WTC11 (cell line): ENCODE results near the gene ZFHX3. TPM values are rescaled to one million over a fixed set of nuclear protein-coding genes. Genes with fewer than 3 reads are reported as not detected.

Source experiments
- ATAC-seq: fragments of 200-7000 bp; cut with Tn5 transposase; 2 replicates; pipeline ENCODE4 v1.10.0; 2021; ENCODE audit warnings: mild to moderate bottlenecking, moderate library complexity
- CTCF ChIA-PET: fragments of 300-600 bp; sonication (Branson Sonifier 250); formaldehyde crosslinking; loops from one replicate; lab custom pipeline; 2021; ENCODE audit warnings: antibody characterized with exemption; lab: Charles Lee
- POLR2A ChIA-PET: fragments of 350-600 bp; sonication (Branson Sonifier 250); formaldehyde crosslinking; loops from one replicate; lab custom pipeline; 2021; ENCODE audit warnings: antibody characterized with exemption; lab: Charles Lee
- DNase-seq: peaks from one replicate; pipeline ENCODE4 v3.0.0; 2021; ENCODE audit warnings: low spot score
- H3K27ac Mint-ChIP-seq: 2 replicates; pipeline ENCODE4 v1.8.0; 2021; ENCODE audit warnings: mixed read lengths
- H3K27me3 Mint-ChIP-seq: 2 replicates; pipeline ENCODE4 v1.8.0; 2021; ENCODE audit warnings: low read depth, mild to moderate bottlenecking, moderate library complexity, mixed read lengths
- H3K36me3 Mint-ChIP-seq: 2 replicates; pipeline ENCODE4 v1.8.0; 2021; ENCODE audit warnings: mixed read lengths
- H3K4me1 Mint-ChIP-seq: 2 replicates; pipeline ENCODE4 v1.8.0; 2022; ENCODE audit warnings: mixed read lengths
- H3K4me3 Mint-ChIP-seq: 2 replicates; pipeline ENCODE4 v1.8.0; 2021; ENCODE audit warnings: mild to moderate bottlenecking, moderate library complexity, mixed read lengths
- H3K9me3 Mint-ChIP-seq: 2 replicates; pipeline ENCODE4 v1.8.0; 2021; ENCODE audit warnings: mixed read lengths
- AR ChIP-seq: fragments of 250-450 bp; sonication (Bioruptor Pico); IDR thresholded peaks from 2 replicates; pipeline ENCODE4 v1.9.0; 2021; ENCODE audit warnings: mild to moderate bottlenecking
- CREB1 ChIP-seq: sonication (generic); formaldehyde crosslinking; IDR thresholded peaks from 2 replicates; pipeline ENCODE4 v1.8.0; 2023; ENCODE audit warnings: mild to moderate bottlenecking, missing genetic modification reagents
- EMX1 ChIP-seq: fragments of 250-450 bp; sonication (Bioruptor Pico); IDR thresholded peaks from 2 replicates; pipeline ENCODE4 v1.8.0; 2021; ENCODE audit warnings: mild to moderate bottlenecking
- ERG ChIP-seq: fragments of 250-450 bp; sonication (Bioruptor Pico); IDR thresholded peaks from 2 replicates; pipeline ENCODE4 v1.8.0; 2021; ENCODE audit warnings: mild to moderate bottlenecking
- ETV6 ChIP-seq: sonication (generic); formaldehyde crosslinking; IDR thresholded peaks from 2 replicates; pipeline ENCODE4 v1.8.1; 2022; ENCODE audit warnings: mild to moderate bottlenecking, missing genetic modification reagents
- JAZF1 ChIP-seq: fragments of 250-450 bp; sonication (Bioruptor Pico); IDR thresholded peaks from 2 replicates; pipeline ENCODE4 v1.9.0; 2021; ENCODE audit warnings: moderate library complexity, mild to moderate bottlenecking, inconsistent platforms
- MLX ChIP-seq: sonication (generic); formaldehyde crosslinking; IDR thresholded peaks from 2 replicates; pipeline ENCODE4 v1.8.1; 2023; ENCODE audit warnings: mild to moderate bottlenecking, missing genetic modification reagents, moderate library complexity
- MYBL2 ChIP-seq: sonication (generic); formaldehyde crosslinking; IDR thresholded peaks from 2 replicates; pipeline ENCODE4 v1.8.1; 2023; ENCODE audit warnings: mild to moderate bottlenecking, moderate library complexity, missing genetic modification reagents
- NFYB ChIP-seq: sonication (generic); formaldehyde crosslinking; conservative IDR thresholded peaks from 2 replicates; pipeline ENCODE4 v1.8.0; 2022; ENCODE audit warnings: low read depth, missing genetic modification reagents
- PRDM15 ChIP-seq: sonication (generic); formaldehyde crosslinking; IDR thresholded peaks from 2 replicates; pipeline ENCODE4 v1.8.0; 2022; ENCODE audit warnings: missing genetic modification reagents
- TEAD1 ChIP-seq: sonication (generic); formaldehyde crosslinking; IDR thresholded peaks from 2 replicates; pipeline ENCODE4 v1.8.0; 2022; ENCODE audit warnings: mild to moderate bottlenecking, missing genetic modification reagents
- TEAD4 ChIP-seq: sonication (generic); formaldehyde crosslinking; IDR thresholded peaks from 2 replicates; pipeline ENCODE4 v1.8.0; 2022; ENCODE audit warnings: mild to moderate bottlenecking, missing genetic modification reagents
- ZBTB21 ChIP-seq: sonication (generic); formaldehyde crosslinking; IDR thresholded peaks from 2 replicates; pipeline ENCODE4 v1.8.1; 2023; ENCODE audit warnings: mild to moderate bottlenecking, missing genetic modification reagents, borderline replicate concordance
- ZBTB43 ChIP-seq: sonication (generic); formaldehyde crosslinking; IDR thresholded peaks from 2 replicates; pipeline ENCODE4 v1.8.1; 2023; ENCODE audit warnings: mild to moderate bottlenecking, missing genetic modification reagents
- ZMAT4 ChIP-seq: fragments of 250-450 bp; sonication (Bioruptor Pico); IDR thresholded peaks from 2 replicates; pipeline ENCODE4 v1.9.0; 2021; ENCODE audit warnings: mild to moderate bottlenecking
- total RNA-seq: library from RNA; stranded (reverse); gene quantifications from 3 replicates; pipeline ENCODE4 v1.2.3, GENCODE V29; 2021

Gene ZFHX3
- total RNA-seq, 1 experiment from 2014 or later: 5.7 TPM

GRCh38 chr16:72860726-72861562, 187.0 kb downstream of the ZFHX3 start:
- Mint-ChIP-seq H3K4me3 (no peak overlapping the region), H3K36me3 (no peaks in the 10 kb centered on the region), H3K4me1 (peaks cover 15% of the 10 kb centered on the region), H3K9me3 (peaks cover 4% of the 10 kb centered on the region; the same call in 1 of the 2 replicates), H3K27me3 (no peaks in the 10 kb centered on the region; the same call in 1 of the 2 replicates), H3K27ac (no peak overlapping the region)
- DNase-seq: no peak
- CTCF ChIA-PET: interaction anchor here (5.8 kb wide), 1 partner anchor 27 kb away, joined by 98 read pairs; no protein-coding TSS in a partner anchor
- TF ChIP-seq ZMAT4 (CRISPR knock-in tag): no peak
- no peak for TF ChIP-seq ETV6
- TF ChIP-seq CREB1: no peak
- no peak for TF ChIP-seq JAZF1 (CRISPR knock-in tag)
- no peak for TF ChIP-seq TEAD4 (CRISPR knock-in tag)
- no peak for TF ChIP-seq MYBL2
- TF ChIP-seq ZBTB43 (CRISPR knock-in tag): no peak
- TF ChIP-seq NFYB (CRISPR knock-in tag): no peak
- no peak for ATAC-seq
- POLR2A ChIA-PET: no interaction called here

- Mint-ChIP-seq H3K4me1 (peaks cover 15% of the 10 kb centered on the region), H3K4me3 (no peak overlapping the region), H3K9me3 (peaks cover under 1% of the 10 kb centered on the region; the same call in 1 of the 2 replicates), H3K36me3 (no peaks in the 10 kb centered on the region), H3K27me3 (no peaks in the 10 kb centered on the region; the same call in 1 of the 2 replicates), H3K27ac (no peak overlapping the region)
- ChIA-PET POLR2A (no interaction called here), CTCF (interaction anchor here (5.8 kb wide), 1 partner anchor 26 kb away, joined by 98 read pairs; no protein-coding TSS in a partner anchor)
- TF ChIP-seq MYBL2 (no peak), EMX1 (CRISPR knock-in tag) (no peak), ERG (CRISPR knock-in tag) (no peak), AR (CRISPR knock-in tag) (no peak), TEAD1 (no peak), PRDM15 (no peak), ZBTB21 (CRISPR knock-in tag) (no peak), ZBTB43 (CRISPR knock-in tag) (no peak), MLX (CRISPR knock-in tag) (no peak)
- ATAC-seq (no peak), DNase-seq (no peak)
Observed at GRCh38 chr16:72859581-72859980, 188.3 kb downstream of the ZFHX3 start.
